ENCODE data around the gene TNFSF13.
"Not testable (repeated sequence)": the region's sequence is repeated elsewhere in the genome, so short reads cannot be mapped to it uniquely, and the experiment has no call there.

Gene TNFSF13

GRCh38 chr17:7591596-7591995 is 33.0 kb downstream of the TNFSF13 start:
- DNase-seq (ENCODE audit: low read depth) = no peak

GRCh38 chr17:7592422-7593021 is 34.0 kb downstream of the TNFSF13 start:
- no peak for DNase-seq (ENCODE audit: low read depth)

- DNase-seq (ENCODE audit: low read depth) = no peak
Observed at GRCh38 chr17:7593296-7593695, 34.7 kb downstream of the TNFSF13 start.

- not testable (repeated sequence) for DNase-seq (ENCODE audit: low read depth)
Observed at GRCh38 chr17:7597561-7597960, 39.0 kb downstream of the TNFSF13 start.

- no peak for DNase-seq (ENCODE audit: low read depth)
Observed at GRCh38 chr17:7606280-7606679, 47.7 kb downstream of the TNFSF13 start.

- no peak for DNase-seq (ENCODE audit: low read depth)
Observed at GRCh38 chr17:7610641-7611040, 52.1 kb downstream of the TNFSF13 start.
